B cell (primary cell): ENCODE results near the gene C15orf40. TPM values are rescaled to one million over a fixed set of nuclear protein-coding genes. Genes with fewer than 3 reads are reported as not detected.

Experiments
- ATAC-seq: fragments of 200-7000 bp; cut with Tn5 transposase; one replicate; pipeline ENCODE4 v1.10.0; 2021; ENCODE audit warnings: low read depth, mild to moderate bottlenecking, moderate number of reproducible peaks, moderate library complexity
- CTCF ChIA-PET: fragments of 350-600 bp; sonication (Branson Sonifier 250); formaldehyde crosslinking; loops from one replicate; lab custom pipeline; 2021; ENCODE audit warnings: antibody characterized with exemption, inconsistent platforms; lab: Charles Lee
- POLR2A ChIA-PET: fragments of 350-600 bp; sonication (Branson Sonifier 250); formaldehyde crosslinking; loops from one replicate; lab custom pipeline; 2021; ENCODE audit warnings: antibody characterized with exemption; lab: Charles Lee
- DNase-seq: peaks from one replicate; pipeline ENCODE4 v3.0.0; 2013
- H2AFZ ChIP-seq: 2 replicates; pipeline ENCODE4 v1.6.1; 2012; ENCODE audit warnings: mild to moderate bottlenecking, low read depth, low read length; ENCODE audit not compliant: insufficient read depth, poor library complexity, severe bottlenecking
- H3K27ac ChIP-seq, 2 donors: 1 replicate in 1 of 2; 2 replicates in 1 of 2; pipeline ENCODE4 v1.5.1; 2012 to 2013; ENCODE audit warnings: low read length in 2 of 2, mild to moderate bottlenecking in 2 of 2, moderate library complexity in 1 of 2
- H3K27me3 ChIP-seq, 4 experiments: fragments of 200-600 bp in 1 of 4; sonication (generic) in 1 of 4; replicated peaks in 1 of 4; 1 replicate in 2 of 4; 2 replicates in 2 of 4; pipeline versions ENCODE4 v1.6.1 to v1.7.0; 2013 to 2016; ENCODE audit warnings: low read length in 3 of 4, mild to moderate bottlenecking in 2 of 4, mixed read lengths in 1 of 4, moderate library complexity in 1 of 4; ENCODE audit not compliant: insufficient read depth in 4 of 4, control insufficient read depth in 3 of 4; ENCODE audit errors: control extremely low read depth in 1 of 4
- H3K36me3 ChIP-seq, 2 experiments: replicated peaks in 1 of 2; 1 replicate in 1 of 2; 2 replicates in 1 of 2; pipeline versions ENCODE4 v1.6.1 to v1.7.1; 2013; ENCODE audit warnings: low read length in 1 of 2; ENCODE audit not compliant: insufficient read depth in 2 of 2, control insufficient read depth in 1 of 2; ENCODE audit errors: control extremely low read depth in 1 of 2, extremely low read depth in 1 of 2
- H3K4me1 ChIP-seq, 2 donors: fragments of 200-600 bp in 1 of 2; sonication (generic) in 1 of 2; 1 replicate in 1 of 2; 2 replicates in 1 of 2; pipeline versions ENCODE4 v1.5.1 to v1.6.1; 2013 to 2017; ENCODE audit warnings: low read length in 2 of 2; ENCODE audit not compliant: control insufficient read depth in 2 of 2, insufficient read depth in 2 of 2
- H3K4me2 ChIP-seq: replicated peaks from 2 replicates; pipeline ENCODE3; 2012; ENCODE audit warnings: mild to moderate bottlenecking, low read depth, low read length; ENCODE audit not compliant: poor library complexity, severe bottlenecking
- H3K4me3 ChIP-seq, 5 experiments: fragments of 200-600 bp in 1 of 5; sonication (generic) in 1 of 5; 1 replicate in 3 of 5; 2 replicates in 2 of 5; pipeline versions ENCODE4 v1.5.1 to v1.7.0; 2011 to 2016; ENCODE audit warnings: low read length in 4 of 5, mild to moderate bottlenecking in 4 of 5, low read depth in 2 of 5, control low read depth in 1 of 5, moderate library complexity in 1 of 5; ENCODE audit not compliant: insufficient read depth in 1 of 5; ENCODE audit errors: control extremely low read depth in 1 of 5, extremely low read depth in 1 of 5
- H3K79me2 ChIP-seq: fragments of 200-600 bp; sonication (generic); one replicate; pipeline ENCODE4 v1.6.0; 2016; ENCODE audit warnings: low read length; ENCODE audit not compliant: control insufficient read depth, insufficient read depth
- H3K9ac ChIP-seq: fragments of 200-600 bp; sonication (generic); 2 replicates; pipeline ENCODE4 v1.6.1; 2017; ENCODE audit warnings: mild to moderate bottlenecking, low read length, moderate library complexity
- H3K9me3 ChIP-seq, 3 donors: one replicate each; pipeline versions ENCODE4 v1.6.1 to v1.7.1; 2013; ENCODE audit warnings: low read length in 2 of 3; ENCODE audit not compliant: control insufficient read depth in 2 of 3, insufficient read depth in 1 of 3; ENCODE audit errors: control extremely low read depth in 1 of 3
- H4K20me1 ChIP-seq: 2 replicates; pipeline ENCODE4 v1.6.0; 2012; ENCODE audit warnings: mild to moderate bottlenecking, low read length; ENCODE audit not compliant: insufficient read depth, control insufficient read depth, poor library complexity, severe bottlenecking
- H3K27ac Mint-ChIP-seq: one replicate; pipeline ENCODE4 v1.8.0; 2021; ENCODE audit warnings: mixed read lengths
- H3K27me3 Mint-ChIP-seq: one replicate; pipeline ENCODE4 v1.8.0; 2021; ENCODE audit warnings: mixed read lengths
- H3K4me1 Mint-ChIP-seq: one replicate; pipeline ENCODE4 v1.8.0; 2021; ENCODE audit warnings: mixed read lengths
- H3K4me3 Mint-ChIP-seq: one replicate; pipeline ENCODE4 v1.8.0; 2021; ENCODE audit warnings: mixed read lengths
- H3K9me3 Mint-ChIP-seq: one replicate; pipeline ENCODE4 v1.8.0; 2022; ENCODE audit warnings: mixed read lengths; ENCODE audit not compliant: insufficient read depth
- EZH2 ChIP-seq: IDR thresholded peaks from 2 replicates; pipeline ENCODE4 v1.6.1; 2012; ENCODE audit warnings: borderline replicate concordance, low read depth, mild to moderate bottlenecking, moderate library complexity, low read length; ENCODE audit not compliant: insufficient read depth, poor library complexity, severe bottlenecking
- WGBS: methylation state at CpG from one replicate; pipeline ENCODE4 v1.1.5; 2013; ENCODE audit warnings: missing lambda C conversion rate; ENCODE audit not compliant: insufficient coverage; 5-methylcytosine and 5-hydroxymethylcytosine counted together
- intact Hi-C: fragments of 100-400 bp; cut with micrococcal nuclease; formaldehyde crosslinking; loops from one replicate; pipeline ENCODE4 v1.10.0; 2022
- polyA plus RNA-seq: library from polyadenylated mRNA; depleted of rRNA; stranded (reverse); fragments of >200 nt; gene quantifications from 2 replicates; pipeline ENCODE4 v1.2.3, GENCODE V29; 2012
- total RNA-seq, 2 donors: library from RNA; stranded (reverse); fragments of 120-200 nt in 1 of 2; gene quantifications; 1 replicate in 1 of 2; 2 replicates in 1 of 2; pipeline versions ENCODE4 v1.2.3 to v1.2.4, GENCODE V29; 2013 to 2022
- TF ChIP-seq, protein P1 (sequence below): fragments of 200-600 bp; IDR thresholded peaks from one replicate; pipeline ENCODE4 v1.8.0; 2022; ENCODE audit warnings: antibody characterized with exemption, mild to moderate bottlenecking

The C15orf40 gene
- total and polyA plus RNA-seq, 2 donors (not counting 1 experiment from before 2014, with no cell fraction given): 24.0 to 40.7 TPM

GRCh38 chr15:82995076-82995475 lies 16.4 kb downstream of the C15orf40 start:
- Histone ChIP-seq H3K9ac (no peak overlapping the region), H3K4me3 (no peak overlapping the region), H3K4me1 (peaks cover 4 to 5% of the 10 kb centered on the region in 2 donors), H3K27ac (no peak overlapping the region), H4K20me1 (no peaks in the 10 kb centered on the region), H3K36me3 (peaks cover 1 to 5% of the 10 kb centered on the region in 2 experiments), H3K4me2 (no peak overlapping the region), H2AFZ (no peak overlapping the region), H3K79me2 (no peaks in the 10 kb centered on the region), H3K9me3 (no peaks in the 10 kb centered on the region), H3K27me3 (no peaks in the 10 kb centered on the region)
- CTCF ChIA-PET: interaction anchor here (1.1 to 1.7 kb wide), 3 partner anchors 15 to 150 kb away, joined by 3 read pairs; no protein-coding TSS in a partner anchor
- DNase-seq (no peak), ATAC-seq (no peak)
- Mint-ChIP-seq H3K27ac (no peak overlapping the region), H3K4me1 (peaks cover 3% of the 10 kb centered on the region), H3K27me3 (no peaks in the 10 kb centered on the region), H3K9me3 (no peaks in the 10 kb centered on the region), H3K4me3 (no peak overlapping the region)
- POLR2A ChIA-PET: no interaction called here
- intact Hi-C loops: no loop called here
- no peak for TF ChIP-seq EZH2
- TF ChIP-seq, protein P1, sequence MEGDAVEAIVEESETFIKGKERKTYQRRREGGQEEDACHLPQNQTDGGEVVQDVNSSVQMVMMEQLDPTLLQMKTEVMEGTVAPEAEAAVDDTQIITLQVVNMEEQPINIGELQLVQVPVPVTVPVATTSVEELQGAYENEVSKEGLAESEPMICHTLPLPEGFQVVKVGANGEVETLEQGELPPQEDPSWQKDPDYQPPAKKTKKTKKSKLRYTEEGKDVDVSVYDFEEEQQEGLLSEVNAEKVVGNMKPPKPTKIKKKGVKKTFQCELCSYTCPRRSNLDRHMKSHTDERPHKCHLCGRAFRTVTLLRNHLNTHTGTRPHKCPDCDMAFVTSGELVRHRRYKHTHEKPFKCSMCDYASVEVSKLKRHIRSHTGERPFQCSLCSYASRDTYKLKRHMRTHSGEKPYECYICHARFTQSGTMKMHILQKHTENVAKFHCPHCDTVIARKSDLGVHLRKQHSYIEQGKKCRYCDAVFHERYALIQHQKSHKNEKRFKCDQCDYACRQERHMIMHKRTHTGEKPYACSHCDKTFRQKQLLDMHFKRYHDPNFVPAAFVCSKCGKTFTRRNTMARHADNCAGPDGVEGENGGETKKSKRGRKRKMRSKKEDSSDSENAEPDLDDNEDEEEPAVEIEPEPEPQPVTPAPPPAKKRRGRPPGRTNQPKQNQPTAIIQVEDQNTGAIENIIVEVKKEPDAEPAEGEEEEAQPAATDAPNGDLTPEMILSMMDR: no peak
- WGBS: 100% methylated on average over 2 of the region's 2 CpGs

- Mint-ChIP-seq H3K4me3 (no peak overlapping the region), H3K9me3 (no peaks in the 10 kb centered on the region), H3K27ac (no peak overlapping the region), H3K4me1 (peaks cover 2% of the 10 kb centered on the region), H3K27me3 (no peaks in the 10 kb centered on the region)
- POLR2A ChIA-PET: no interaction called here
- no peaks in the 10 kb centered on the region for H3K9me3 ChIP-seq
- H3K9ac ChIP-seq: no peak overlapping the region
- no peak for TF ChIP-seq EZH2
- TF ChIP-seq, protein P1: no peak
- H2AFZ ChIP-seq: no peak overlapping the region
- CTCF ChIA-PET: interaction anchor here (0.6 to 1.5 kb wide), 4 partner anchors 10 to 462 kb away, joined by 3 to 7 read pairs (median 4); partner anchors contain the start of gene C15orf40
- DNase-seq: no peak
- intact Hi-C loops: no loop called here
- no peaks in the 10 kb centered on the region for H3K79me2 ChIP-seq
- no peak overlapping the region for H3K4me3 ChIP-seq
- peaks cover 1 to 8% of the 10 kb centered on the region in 2 experiments for H3K36me3 ChIP-seq
- no peak for ATAC-seq
- no peaks in the 10 kb centered on the region for H4K20me1 ChIP-seq
- WGBS: 98% methylated on average over 4 of the region's 4 CpGs
- H3K4me2 ChIP-seq: no peak overlapping the region
- H3K27me3 ChIP-seq: no peaks in the 10 kb centered on the region
- H3K4me1 ChIP-seq: no peaks in the 10 kb centered on the region
- H3K27ac ChIP-seq: no peak overlapping the region
These were observed 18.3 kb downstream of the C15orf40 start for GRCh38 chr15:82993144-82993543.
